Neural cell (in vitro differentiated cells): ENCODE data around the gene LTK.

Source experiments
- EZH2 ChIP-seq: fragments of 200-600, 300-800 bp; shearing (Covaris generic), sonication (generic); IDR thresholded peaks from 2 replicates; pipeline ENCODE4 v1.6.1; 2014; ENCODE audit warnings: antibody characterized with exemption, low read length, borderline replicate concordance, mild to moderate bottlenecking; ENCODE audit not compliant: insufficient read depth, poor library complexity, severe bottlenecking
- POLR2AphosphoS5 ChIP-seq: IDR thresholded peaks from 2 replicates; pipeline ENCODE4 v1.6.1; 2012
- TAF1 ChIP-seq: IDR thresholded peaks from 2 replicates; pipeline ENCODE4 v1.6.1; 2012; ENCODE audit warnings: low read depth
- TF ChIP-seq, protein P1 (sequence below): fragments of 450-650 bp; IDR thresholded peaks from 2 replicates; pipeline ENCODE4 v1.5.1; 2014; ENCODE audit warnings: antibody characterized with exemption, mild to moderate bottlenecking, moderate library complexity; ENCODE audit not compliant: poor library complexity, severe bottlenecking
- TF ChIP-seq, protein P2 (sequence below): IDR thresholded peaks from 2 replicates; pipeline ENCODE4 v1.6.1; 2012; ENCODE audit warnings: borderline replicate concordance

DNA sequence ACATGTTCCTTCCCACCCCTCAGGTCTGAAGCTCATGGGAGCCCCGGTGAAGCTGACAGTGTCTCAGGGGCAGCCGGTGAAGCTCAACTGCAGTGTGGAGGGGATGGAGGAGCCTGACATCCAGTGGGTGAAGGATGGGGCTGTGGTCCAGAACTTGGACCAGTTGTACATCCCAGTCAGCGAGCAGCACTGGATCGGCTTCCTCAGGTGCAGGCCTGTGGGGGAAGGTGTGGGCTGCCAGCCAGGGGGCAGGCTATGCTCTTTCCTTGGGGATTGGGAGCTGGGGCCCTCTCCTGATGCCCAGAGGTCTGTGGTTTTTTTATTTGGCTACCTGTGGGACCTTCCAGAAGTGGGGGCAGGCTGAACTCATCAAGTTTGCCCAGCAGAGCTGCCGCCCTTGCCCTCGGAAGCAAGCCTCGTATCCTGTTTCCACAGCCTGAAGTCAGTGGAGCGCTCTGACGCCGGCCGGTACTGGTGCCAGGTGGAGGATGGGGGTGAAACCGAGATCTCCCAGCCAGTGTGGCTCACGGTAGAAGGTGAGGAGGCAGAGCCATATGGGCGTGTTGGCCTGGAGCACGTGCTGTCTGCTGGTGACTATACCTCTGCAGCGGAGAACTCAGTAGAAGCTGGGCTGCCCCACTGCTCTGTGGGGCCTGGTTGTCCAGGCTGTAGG is 47.6 kb upstream of the LTK start:
- TF ChIP-seq, protein P1, sequence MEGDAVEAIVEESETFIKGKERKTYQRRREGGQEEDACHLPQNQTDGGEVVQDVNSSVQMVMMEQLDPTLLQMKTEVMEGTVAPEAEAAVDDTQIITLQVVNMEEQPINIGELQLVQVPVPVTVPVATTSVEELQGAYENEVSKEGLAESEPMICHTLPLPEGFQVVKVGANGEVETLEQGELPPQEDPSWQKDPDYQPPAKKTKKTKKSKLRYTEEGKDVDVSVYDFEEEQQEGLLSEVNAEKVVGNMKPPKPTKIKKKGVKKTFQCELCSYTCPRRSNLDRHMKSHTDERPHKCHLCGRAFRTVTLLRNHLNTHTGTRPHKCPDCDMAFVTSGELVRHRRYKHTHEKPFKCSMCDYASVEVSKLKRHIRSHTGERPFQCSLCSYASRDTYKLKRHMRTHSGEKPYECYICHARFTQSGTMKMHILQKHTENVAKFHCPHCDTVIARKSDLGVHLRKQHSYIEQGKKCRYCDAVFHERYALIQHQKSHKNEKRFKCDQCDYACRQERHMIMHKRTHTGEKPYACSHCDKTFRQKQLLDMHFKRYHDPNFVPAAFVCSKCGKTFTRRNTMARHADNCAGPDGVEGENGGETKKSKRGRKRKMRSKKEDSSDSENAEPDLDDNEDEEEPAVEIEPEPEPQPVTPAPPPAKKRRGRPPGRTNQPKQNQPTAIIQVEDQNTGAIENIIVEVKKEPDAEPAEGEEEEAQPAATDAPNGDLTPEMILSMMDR, result no peak
- TF ChIP-seq TAF1 (no peak), EZH2 (no peak), POLR2AphosphoS5 (no peak)
- TF ChIP-seq, protein P2, sequence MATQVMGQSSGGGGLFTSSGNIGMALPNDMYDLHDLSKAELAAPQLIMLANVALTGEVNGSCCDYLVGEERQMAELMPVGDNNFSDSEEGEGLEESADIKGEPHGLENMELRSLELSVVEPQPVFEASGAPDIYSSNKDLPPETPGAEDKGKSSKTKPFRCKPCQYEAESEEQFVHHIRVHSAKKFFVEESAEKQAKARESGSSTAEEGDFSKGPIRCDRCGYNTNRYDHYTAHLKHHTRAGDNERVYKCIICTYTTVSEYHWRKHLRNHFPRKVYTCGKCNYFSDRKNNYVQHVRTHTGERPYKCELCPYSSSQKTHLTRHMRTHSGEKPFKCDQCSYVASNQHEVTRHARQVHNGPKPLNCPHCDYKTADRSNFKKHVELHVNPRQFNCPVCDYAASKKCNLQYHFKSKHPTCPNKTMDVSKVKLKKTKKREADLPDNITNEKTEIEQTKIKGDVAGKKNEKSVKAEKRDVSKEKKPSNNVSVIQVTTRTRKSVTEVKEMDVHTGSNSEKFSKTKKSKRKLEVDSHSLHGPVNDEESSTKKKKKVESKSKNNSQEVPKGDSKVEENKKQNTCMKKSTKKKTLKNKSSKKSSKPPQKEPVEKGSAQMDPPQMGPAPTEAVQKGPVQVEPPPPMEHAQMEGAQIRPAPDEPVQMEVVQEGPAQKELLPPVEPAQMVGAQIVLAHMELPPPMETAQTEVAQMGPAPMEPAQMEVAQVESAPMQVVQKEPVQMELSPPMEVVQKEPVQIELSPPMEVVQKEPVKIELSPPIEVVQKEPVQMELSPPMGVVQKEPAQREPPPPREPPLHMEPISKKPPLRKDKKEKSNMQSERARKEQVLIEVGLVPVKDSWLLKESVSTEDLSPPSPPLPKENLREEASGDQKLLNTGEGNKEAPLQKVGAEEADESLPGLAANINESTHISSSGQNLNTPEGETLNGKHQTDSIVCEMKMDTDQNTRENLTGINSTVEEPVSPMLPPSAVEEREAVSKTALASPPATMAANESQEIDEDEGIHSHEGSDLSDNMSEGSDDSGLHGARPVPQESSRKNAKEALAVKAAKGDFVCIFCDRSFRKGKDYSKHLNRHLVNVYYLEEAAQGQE, result no peak
